H9 (cell line): ENCODE measurements around the gene ITPK1. TPM values are rescaled to one million over a fixed set of nuclear protein-coding genes. Genes with fewer than 3 reads are reported as not detected.
A peak's percentile ranks its signal among the peaks of the same experiment; 100 is the strongest.

Experiments used
- DNase-seq: peaks from one replicate; pipeline ENCODE4 v3.0.0-alpha.2; 2017
- H2AFZ ChIP-seq: one replicate; pipeline ENCODE4 v1.6.1; 2013; ENCODE audit warnings: mild to moderate bottlenecking, low read length, control low read depth, moderate library complexity
- H2AK5ac ChIP-seq: 2 replicates; pipeline ENCODE4 v1.6.1; 2013; ENCODE audit warnings: low read length, control low read depth, mixed read lengths; ENCODE audit not compliant: insufficient read length
- H2BK120ac ChIP-seq: one replicate; pipeline ENCODE4 v1.6.1; 2013; ENCODE audit warnings: low read depth, mild to moderate bottlenecking, low read length, control low read depth, inconsistent platforms; ENCODE audit not compliant: poor library complexity, severe bottlenecking
- H2BK12ac ChIP-seq: 2 replicates; pipeline ENCODE4 v1.6.1; 2013; ENCODE audit warnings: low read length, control low read depth, mixed read lengths, low read depth; ENCODE audit not compliant: insufficient read length
- H2BK15ac ChIP-seq: 2 replicates; pipeline ENCODE4 v1.6.1; 2013; ENCODE audit warnings: low read depth, low read length, control low read depth
- H2BK20ac ChIP-seq: one replicate; pipeline ENCODE4 v1.6.1; 2013; ENCODE audit warnings: low read depth, mild to moderate bottlenecking, low read length, control low read depth, inconsistent platforms; ENCODE audit not compliant: poor library complexity, severe bottlenecking
- H2BK5ac ChIP-seq: 2 replicates; pipeline ENCODE4 v1.6.1; 2013; ENCODE audit warnings: low read length, control low read depth, mixed read lengths; ENCODE audit not compliant: insufficient read length
- H3K14ac ChIP-seq: 2 replicates; pipeline ENCODE4 v1.6.1; 2013; ENCODE audit warnings: low read length, control low read depth; ENCODE audit not compliant: insufficient read depth
- H3K18ac ChIP-seq: 2 replicates; pipeline ENCODE4 v1.6.1; 2013; ENCODE audit warnings: low read depth, mild to moderate bottlenecking, mixed read lengths, low read length, control low read depth; ENCODE audit not compliant: insufficient read length
- H3K23ac ChIP-seq: 2 replicates; pipeline ENCODE4 v1.6.1; 2013; ENCODE audit warnings: low read length, control low read depth, mixed read lengths, low read depth; ENCODE audit not compliant: insufficient read length
- H3K23me2 ChIP-seq: 2 replicates; pipeline ENCODE4 v1.6.1; 2013; ENCODE audit warnings: low read depth, mild to moderate bottlenecking, mixed read lengths, low read length, control low read depth; ENCODE audit not compliant: insufficient read length, poor library complexity, severe bottlenecking
- H3K27ac ChIP-seq: 2 replicates; pipeline ENCODE4 v1.5.1; 2013; ENCODE audit warnings: low read length, control low read depth, mixed read lengths, low read depth; ENCODE audit not compliant: insufficient read length
- H3K27me3 ChIP-seq: 2 replicates; pipeline ENCODE4 v1.6.1; 2013; ENCODE audit warnings: low read length, control low read depth, inconsistent platforms; ENCODE audit not compliant: insufficient read depth
- H3K4ac ChIP-seq: 2 replicates; pipeline ENCODE4 v1.6.1; 2013; ENCODE audit warnings: low read depth, mild to moderate bottlenecking, control low read depth, inconsistent platforms, low read length, moderate library complexity
- H3K4me1 ChIP-seq: 2 replicates; pipeline ENCODE4 v1.6.1; 2013; ENCODE audit warnings: low read length, control low read depth, inconsistent platforms; ENCODE audit not compliant: insufficient read depth
- H3K4me2 ChIP-seq: 2 replicates; pipeline ENCODE4 v1.6.1; 2013; ENCODE audit warnings: low read length, control low read depth, mixed read lengths; ENCODE audit not compliant: insufficient read length, insufficient read depth
- H3K56ac ChIP-seq: 2 replicates; pipeline ENCODE4 v1.6.1; 2013; ENCODE audit warnings: low read depth, mild to moderate bottlenecking, mixed read lengths, low read length, control low read depth; ENCODE audit not compliant: insufficient read length
- H3K79me1 ChIP-seq: 2 replicates; pipeline ENCODE4 v1.6.1; 2013; ENCODE audit warnings: low read depth, mild to moderate bottlenecking, moderate library complexity, low read length, control low read depth, inconsistent platforms; ENCODE audit not compliant: insufficient read depth, poor library complexity, severe bottlenecking
- H3K79me2 ChIP-seq: 2 replicates; pipeline ENCODE4 v1.6.1; 2013; ENCODE audit warnings: low read length, control low read depth, inconsistent platforms; ENCODE audit not compliant: insufficient read depth
- H3K9ac ChIP-seq: 2 replicates; pipeline ENCODE4 v1.6.1; 2013; ENCODE audit warnings: low read length, control low read depth, mixed read lengths; ENCODE audit not compliant: insufficient read length; ENCODE audit errors: extremely low read depth
- H3K9me3 ChIP-seq: one replicate; pipeline ENCODE4 v1.6.1; 2013; ENCODE audit warnings: low read depth, low read length, inconsistent platforms; ENCODE audit not compliant: control insufficient read depth
- H3T11ph ChIP-seq: one replicate; pipeline ENCODE4 v1.6.1; 2013; ENCODE audit warnings: mild to moderate bottlenecking, low read length, control low read depth, inconsistent platforms
- H4K20me1 ChIP-seq: one replicate; pipeline ENCODE4 v1.6.1; 2013; ENCODE audit not compliant: control insufficient read depth, insufficient read length, insufficient read depth
- H4K5ac ChIP-seq: 2 replicates; pipeline ENCODE4 v1.6.1; 2013; ENCODE audit warnings: low read depth, mild to moderate bottlenecking, mixed read lengths, low read length, control low read depth; ENCODE audit not compliant: insufficient read length
- H4K8ac ChIP-seq: replicated peaks from 2 replicates; pipeline ENCODE4 v1.6.1; 2013; ENCODE audit warnings: low read length, control low read depth, mixed read lengths, low read depth; ENCODE audit not compliant: insufficient read length
- H4K91ac ChIP-seq: 2 replicates; pipeline ENCODE4 v1.6.1; 2013; ENCODE audit warnings: low read depth, mild to moderate bottlenecking, moderate library complexity, mixed read lengths, low read length, control low read depth; ENCODE audit not compliant: insufficient read length
- H3K27ac Mint-ChIP-seq, 3 experiments: 2 replicates in 2 of 3; 3 replicates in 1 of 3; pipeline ENCODE4 v1.8.0; 2020 to 2021; ENCODE audit warnings: mixed read lengths in 3 of 3, mild to moderate bottlenecking in 1 of 3, moderate library complexity in 1 of 3
- H3K27me3 Mint-ChIP-seq: 2 replicates; pipeline ENCODE4 v1.8.0; 2021; ENCODE audit warnings: low read depth, mild to moderate bottlenecking, moderate library complexity, mixed read lengths
- H3K36me3 Mint-ChIP-seq, 3 experiments: 2 replicates in 2 of 3; 3 replicates in 1 of 3; pipeline ENCODE4 v1.8.0; 2020 to 2021; ENCODE audit warnings: low read depth in 3 of 3, mixed read lengths in 3 of 3; ENCODE audit not compliant: insufficient read depth in 1 of 3
- H3K4me1 Mint-ChIP-seq, 2 experiments: 2 replicates each; pipeline ENCODE4 v1.8.0; 2020; ENCODE audit warnings: mixed read lengths in 2 of 2
- H3K4me3 Mint-ChIP-seq, 2 experiments: 2 replicates in 1 of 2; 3 replicates in 1 of 2; pipeline ENCODE4 v1.8.0; 2020 to 2021; ENCODE audit warnings: mild to moderate bottlenecking in 2 of 2, mixed read lengths in 2 of 2, moderate library complexity in 1 of 2
- H3K9me3 Mint-ChIP-seq, 2 experiments: 2 replicates in 1 of 2; 3 replicates in 1 of 2; pipeline ENCODE4 v1.8.0; 2020; ENCODE audit warnings: mild to moderate bottlenecking in 2 of 2, mixed read lengths in 2 of 2, moderate library complexity in 1 of 2
- WGBS: extraction: QIAGEN DNeasy Blood & Tissue Kit; methylation state at CpG from one replicate; pipeline ENCODE4 v1.1.7; 2013; ENCODE audit warnings: missing lambda C conversion rate, low lambda C conversion rate, mixed read lengths; ENCODE audit not compliant: insufficient read length; ENCODE audit errors: extremely low coverage; 5-methylcytosine and 5-hydroxymethylcytosine counted together
- total RNA-seq: library from RNA; stranded (reverse); gene quantifications from 2 replicates; pipeline ENCODE4 v1.2.1, GENCODE V29; 2021
- TF ChIP-seq, protein P1 (sequence below): fragments of 200-600 bp; sonication (generic); conservative IDR thresholded peaks from 3 replicates; pipeline ENCODE4 v1.8.0; 2021; ENCODE audit warnings: antibody characterized with exemption, mild to moderate bottlenecking

The ITPK1 gene
- total RNA-seq, 1 experiment from 2014 or later, result 92.7 TPM

DNA sequence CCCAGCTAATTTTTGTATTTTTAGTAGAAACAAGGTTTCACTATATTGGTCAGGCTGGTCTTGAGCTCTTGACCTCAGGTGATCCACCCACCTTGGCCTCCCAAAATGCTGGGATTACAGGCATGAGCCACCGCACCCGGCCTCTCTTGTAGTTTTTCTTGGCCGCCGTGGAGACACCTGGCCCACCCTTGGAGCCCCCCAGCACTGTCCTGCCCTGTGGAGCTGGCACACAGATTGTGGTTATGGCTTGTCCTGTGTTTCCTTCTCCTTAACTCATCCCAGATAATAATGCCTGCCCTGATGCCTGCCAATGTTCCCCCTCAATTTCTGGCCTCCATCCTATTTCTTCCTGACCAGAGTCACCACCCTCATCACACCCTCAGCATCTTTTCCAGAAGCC is 134.9 kb downstream of the ITPK1 start:
- no peak overlapping the region for H3K4me2 ChIP-seq
- no peak overlapping the region for H3K27ac ChIP-seq
- H4K5ac ChIP-seq, result no peak overlapping the region
- no peaks in the 10 kb centered on the region for H3K79me1 ChIP-seq
- no peak overlapping the region for H3K9ac ChIP-seq
- no peak overlapping the region for H4K91ac ChIP-seq
- no CpG with 5 or more reads among the region's 4 CpGs for WGBS
- no peak overlapping the region for H3K18ac ChIP-seq
- no peak overlapping the region for H2AFZ ChIP-seq
- no peak overlapping the region for H3K56ac ChIP-seq
- no peak overlapping the region for H4K8ac ChIP-seq
- peak overlapping the region in 2 of 3 experiments; percentile 40 to 74; a peak in 1 of 7 replicates for H3K27ac Mint-ChIP-seq
- H2BK15ac ChIP-seq, result no peak overlapping the region
- H2BK12ac ChIP-seq, result no peak overlapping the region
- H4K20me1 ChIP-seq, result no peaks in the 10 kb centered on the region
- peaks cover 47 to 53% of the 10 kb centered on the region in 2 experiments for H3K9me3 Mint-ChIP-seq
- no peak overlapping the region for H2AK5ac ChIP-seq
- H3T11ph ChIP-seq, result no peak overlapping the region
- no peaks in the 10 kb centered on the region; the same call in 1 of the 2 replicates for H3K79me2 ChIP-seq
- H3K9me3 ChIP-seq, result peaks cover 15% of the 10 kb centered on the region
- H3K23me2 ChIP-seq, result no peaks in the 10 kb centered on the region
- no peak overlapping the region for H2BK120ac ChIP-seq
- H3K4me3 Mint-ChIP-seq, result no peak overlapping the region
- no peak overlapping the region for H3K4ac ChIP-seq
- H3K27me3 Mint-ChIP-seq, result peaks cover 3% of the 10 kb centered on the region
- H3K36me3 Mint-ChIP-seq, result peaks cover 69 to 86% (median 70%) of the 10 kb centered on the region in 3 experiments
- no peak for DNase-seq
- no peak overlapping the region for H2BK5ac ChIP-seq
- H3K4me1 Mint-ChIP-seq, result peaks cover 0 to 5% of the 10 kb centered on the region in 2 experiments; a peak in 1 of 4 replicates
- no peak overlapping the region for H3K23ac ChIP-seq
- TF ChIP-seq, protein P1, sequence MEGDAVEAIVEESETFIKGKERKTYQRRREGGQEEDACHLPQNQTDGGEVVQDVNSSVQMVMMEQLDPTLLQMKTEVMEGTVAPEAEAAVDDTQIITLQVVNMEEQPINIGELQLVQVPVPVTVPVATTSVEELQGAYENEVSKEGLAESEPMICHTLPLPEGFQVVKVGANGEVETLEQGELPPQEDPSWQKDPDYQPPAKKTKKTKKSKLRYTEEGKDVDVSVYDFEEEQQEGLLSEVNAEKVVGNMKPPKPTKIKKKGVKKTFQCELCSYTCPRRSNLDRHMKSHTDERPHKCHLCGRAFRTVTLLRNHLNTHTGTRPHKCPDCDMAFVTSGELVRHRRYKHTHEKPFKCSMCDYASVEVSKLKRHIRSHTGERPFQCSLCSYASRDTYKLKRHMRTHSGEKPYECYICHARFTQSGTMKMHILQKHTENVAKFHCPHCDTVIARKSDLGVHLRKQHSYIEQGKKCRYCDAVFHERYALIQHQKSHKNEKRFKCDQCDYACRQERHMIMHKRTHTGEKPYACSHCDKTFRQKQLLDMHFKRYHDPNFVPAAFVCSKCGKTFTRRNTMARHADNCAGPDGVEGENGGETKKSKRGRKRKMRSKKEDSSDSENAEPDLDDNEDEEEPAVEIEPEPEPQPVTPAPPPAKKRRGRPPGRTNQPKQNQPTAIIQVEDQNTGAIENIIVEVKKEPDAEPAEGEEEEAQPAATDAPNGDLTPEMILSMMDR, result no peak
- no peaks in the 10 kb centered on the region for H3K27me3 ChIP-seq
- no peaks in the 10 kb centered on the region for H3K4me1 ChIP-seq
- H3K14ac ChIP-seq, result no peak overlapping the region
- H2BK20ac ChIP-seq, result no peak overlapping the region
